SK-N-SH (cell line): ENCODE data around the gene RSPH4A. TPM values are rescaled to one million over a fixed set of nuclear protein-coding genes. Genes with fewer than 3 reads are reported as not detected.

ENCODE experiments used
- CTCF ChIA-PET: fragments of 300-600, 350-600 bp; formaldehyde crosslinking; extraction: SDS; loops from one replicate; lab custom pipeline; 2021; lab: Yijun Ruan, JAX
- POLR2A ChIA-PET: fragments of 350-600 bp; sonication (Branson Sonifier 250); formaldehyde crosslinking; extraction: SDS; loops from one replicate; lab custom pipeline; 2020; ENCODE audit warnings: antibody characterized with exemption, inconsistent platforms; lab: Yijun Ruan, JAX
- DNase-seq: peaks from one replicate; pipeline ENCODE4 v3.0.0; 2012
- H2AFZ ChIP-seq: fragments of 200-600 bp; sonication (generic); 2 replicates; pipeline ENCODE4 v1.8.1; 2016; ENCODE audit warnings: antibody characterized with exemption, mild to moderate bottlenecking, low read depth
- H3F3A ChIP-seq: fragments of 200-600 bp; sonication (generic); replicated peaks from 2 replicates; pipeline ENCODE3; 2016; ENCODE audit warnings: antibody characterized with exemption, mild to moderate bottlenecking; ENCODE audit not compliant: insufficient read depth
- H3K27ac ChIP-seq, 2 experiments: fragments of 200-500 bp in 1 of 2; fragments of 200-600 bp in 1 of 2; sonication (Bioruptor generic) in 1 of 2; sonication (generic), shearing (Covaris generic) in 1 of 2; 2 replicates each; pipeline versions ENCODE4 v1.5.1 to v1.6.1; 2014 to 2016; ENCODE audit warnings: low read depth in 2 of 2, inconsistent platforms in 1 of 2, low read length in 1 of 2, mild to moderate bottlenecking in 1 of 2, mixed read lengths in 1 of 2
- H3K27me3 ChIP-seq: fragments of 200-600 bp; sonication (generic), shearing (Covaris generic); 2 replicates; pipeline ENCODE4 v1.6.1; 2016; ENCODE audit warnings: mixed run types; ENCODE audit not compliant: insufficient read depth
- H3K36me3 ChIP-seq, 2 experiments: fragments of 200-500 bp in 1 of 2; fragments of 200-600 bp in 1 of 2; sonication (Bioruptor generic) in 1 of 2; sonication (generic) in 1 of 2; replicated peaks in 1 of 2; 2 replicates each; pipeline versions ENCODE3 to v1.5.1; 2014 to 2016; ENCODE audit warnings: low read length in 1 of 2, mild to moderate bottlenecking in 1 of 2; ENCODE audit not compliant: insufficient read depth in 2 of 2, control insufficient read depth in 1 of 2
- H3K4me1 ChIP-seq, 2 experiments: fragments of 200-500 bp in 1 of 2; fragments of 200-600 bp in 1 of 2; sonication (Bioruptor generic) in 1 of 2; sonication (generic), shearing (Covaris generic) in 1 of 2; 2 replicates each; pipeline versions ENCODE4 v1.5.1 to v1.6.1; 2014 to 2016; ENCODE audit warnings: low read depth in 1 of 2, low read length in 1 of 2, mixed run types in 1 of 2; ENCODE audit not compliant: insufficient read depth in 2 of 2, control insufficient read depth in 1 of 2
- H3K4me2 ChIP-seq: fragments of 200-600 bp; sonication (generic), shearing (Covaris generic); 2 replicates; pipeline ENCODE4 v1.6.1; 2017; ENCODE audit warnings: mixed run types
- H3K4me3 ChIP-seq, 2 experiments: fragments of 200-500 bp in 1 of 2; fragments of 200-600 bp in 1 of 2; sonication (Bioruptor generic) in 1 of 2; sonication (generic), shearing (Covaris generic) in 1 of 2; 2 replicates each; pipeline versions ENCODE4 v1.5.1 to v1.8.1; 2014 to 2016; ENCODE audit warnings: low read depth in 2 of 2, inconsistent platforms in 1 of 2, low read length in 1 of 2, mild to moderate bottlenecking in 1 of 2, mixed read lengths in 1 of 2, moderate library complexity in 1 of 2
- H3K79me2 ChIP-seq: fragments of 200-600 bp; sonication (generic); 2 replicates; pipeline ENCODE4 v1.8.1; 2017; ENCODE audit warnings: mild to moderate bottlenecking; ENCODE audit not compliant: insufficient read depth
- H3K9ac ChIP-seq: fragments of 200-600 bp; sonication (generic); 2 replicates; pipeline ENCODE4 v1.6.1; 2017; ENCODE audit warnings: mixed run types
- H3K9me2 ChIP-seq: fragments of 200-600 bp; sonication (generic); 2 replicates; pipeline ENCODE4 v1.6.1; 2017; ENCODE audit warnings: mixed run types
- H3K9me3 ChIP-seq: fragments of 200-600 bp; sonication (generic); 2 replicates; pipeline ENCODE4 v1.6.1; 2017; ENCODE audit warnings: mixed run types, mild to moderate bottlenecking, moderate library complexity
- H4K20me1 ChIP-seq: fragments of 200-600 bp; sonication (generic); 2 replicates; pipeline ENCODE4 v1.6.1; 2017; ENCODE audit warnings: mild to moderate bottlenecking, mixed run types; ENCODE audit not compliant: insufficient read depth
- ELF1 ChIP-seq: IDR thresholded peaks from 2 replicates; pipeline ENCODE4 v1.4.0; 2012
- FOSL2 ChIP-seq: IDR thresholded peaks from 2 replicates; pipeline ENCODE4 v1.4.0; 2012; ENCODE audit warnings: low read depth, mild to moderate bottlenecking, moderate library complexity, borderline replicate concordance
- FOXJ3 ChIP-seq: sonication (generic); formaldehyde crosslinking; IDR thresholded peaks from 2 replicates; pipeline ENCODE4 v1.5.1; 2020; ENCODE audit warnings: mild to moderate bottlenecking, missing genetic modification reagents
- FOXM1 ChIP-seq: IDR thresholded peaks from 2 replicates; pipeline ENCODE4 v1.4.0; 2012; ENCODE audit warnings: low read depth, mild to moderate bottlenecking
- IRF3 ChIP-seq: fragments of 150-350 bp; IDR thresholded peaks from 2 replicates; pipeline ENCODE4 v1.6.1; 2016; ENCODE audit warnings: mild to moderate bottlenecking, low read depth, low read length
- JUND ChIP-seq: IDR thresholded peaks from 2 replicates; pipeline ENCODE4 v1.4.0; 2012
- MAX ChIP-seq: IDR thresholded peaks from 2 replicates; pipeline ENCODE4 v1.4.0; 2012; ENCODE audit warnings: low read depth
- MXI1 ChIP-seq: IDR thresholded peaks from 2 replicates; pipeline ENCODE4 v1.6.1; 2012; ENCODE audit warnings: mild to moderate bottlenecking, low read depth, low read length, improper control_type of control experiment
- NFIC ChIP-seq: IDR thresholded peaks from 2 replicates; pipeline ENCODE4 v1.4.0; 2012; ENCODE audit warnings: borderline replicate concordance
- NRF1 ChIP-seq: IDR thresholded peaks from 2 replicates; pipeline ENCODE4 v1.6.1; 2012; ENCODE audit warnings: low read depth, mild to moderate bottlenecking, low read length
- POLR2AphosphoS5 ChIP-seq: IDR thresholded peaks from 2 replicates; pipeline ENCODE4 v1.6.1; 2012; ENCODE audit warnings: low read depth, low read length
- RAD21 ChIP-seq: IDR thresholded peaks from 2 replicates; pipeline ENCODE4 v1.6.1; 2012; ENCODE audit warnings: mild to moderate bottlenecking, low read length
- SMC3 ChIP-seq: IDR thresholded peaks from 2 replicates; pipeline ENCODE4 v1.6.1; 2012; ENCODE audit warnings: low read depth, low read length, improper control_type of control experiment
- TEAD4 ChIP-seq: IDR thresholded peaks from 2 replicates; pipeline ENCODE4 v1.4.0; 2012; ENCODE audit warnings: mild to moderate bottlenecking, borderline replicate concordance; ENCODE audit not compliant: insufficient read depth
- USF2 ChIP-seq: fragments of 150-350 bp; IDR thresholded peaks from 2 replicates; pipeline ENCODE4 v1.6.1; 2017; ENCODE audit warnings: antibody characterized with exemption, low read length, low read depth, borderline replicate concordance
- WGBS: methylation state at CpG from one replicate; pipeline ENCODE4 v1.1.6; 2017; ENCODE audit warnings: low lambda C conversion rate; 5-methylcytosine and 5-hydroxymethylcytosine counted together
- polyA plus RNA-seq, 3 experiments: library from polyadenylated mRNA; depleted of rRNA; stranded (reverse); fragments of >200 nt; gene quantifications; 2 replicates each; pipeline ENCODE4 v1.2.3, GENCODE V29; 2012
- TF ChIP-seq, protein P1 (sequence below): fragments of 200-600 bp; sonication (generic); IDR thresholded peaks from 2 replicates; pipeline ENCODE4 v1.6.1; 2017; ENCODE audit warnings: antibody characterized with exemption, mild to moderate bottlenecking, moderate library complexity
- TF ChIP-seq, protein P2 (sequence below): IDR thresholded peaks from 2 replicates; pipeline ENCODE4; 2012

RSPH4A gene
- polyA plus RNA-seq, 1 of the 3 experiments (the other 2 are of a cell fraction): 0.30 TPM

DNA sequence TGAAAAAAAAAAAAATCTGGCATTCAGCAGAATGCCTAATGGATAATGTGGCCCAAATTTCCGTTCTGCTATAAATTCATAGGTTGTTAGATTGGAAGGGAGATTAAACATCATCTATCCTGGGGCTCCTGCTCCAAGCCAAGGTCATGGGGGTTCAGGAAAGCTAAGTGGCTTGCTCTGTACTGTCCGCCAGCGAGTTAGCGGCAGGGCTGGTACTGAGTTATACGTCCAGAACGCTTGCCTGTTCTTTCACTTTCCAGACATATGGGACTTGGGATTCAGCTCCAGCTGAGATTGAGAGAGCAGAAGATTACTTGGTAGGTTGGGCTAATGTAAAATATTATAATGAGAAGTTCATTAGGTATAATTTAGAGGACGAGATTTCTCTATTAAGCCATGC, 44.1 kb upstream of the RSPH4A start:
- H2AFZ ChIP-seq: peak overlapping the region; percentile 81
- H3F3A ChIP-seq: peaks cover 11% of the 10 kb centered on the region
- H3K9me2 ChIP-seq: no peaks in the 10 kb centered on the region
- peak overlapping the region; percentile 80 for H3K4me2 ChIP-seq
- H3K36me3 ChIP-seq: peaks cover 7 to 24% of the 10 kb centered on the region in 2 experiments
- DNase-seq: peak; percentile 51
- H3K27ac ChIP-seq: peak overlapping the region; percentile 84 to 89
- 0% methylated on average over 7 of the region's 7 CpGs for WGBS
- TF ChIP-seq MXI1: peak; percentile 42; the same call in 1 of the 2 replicates
- TF ChIP-seq IRF3: no peak
- H3K9ac ChIP-seq: peak overlapping the region; percentile 89
- ChIA-PET CTCF (interaction anchor here (0.6 to 5.4 kb wide), 9 partner anchors 10 to 357 kb away, joined by 3 to 38 read pairs (median 3); no protein-coding TSS in a partner anchor), POLR2A (interaction anchor here (0.8 to 2.6 kb wide), 3 partner anchors 44 to 318 kb away, joined by 3 to 12 read pairs (median 5); partner anchors contain the start of genes RSPH4A, TSPYL1 and TSPYL4)
- no peaks in the 10 kb centered on the region for H3K27me3 ChIP-seq
- no peaks in the 10 kb centered on the region for H4K20me1 ChIP-seq
- H3K79me2 ChIP-seq: peaks cover 74% of the 10 kb centered on the region
- peak overlapping the region; percentile 97 to 98 for H3K4me3 ChIP-seq
- no peaks in the 10 kb centered on the region for H3K9me3 ChIP-seq
- H3K4me1 ChIP-seq: peaks cover 4 to 6% of the 10 kb centered on the region in 2 experiments; a peak in 3 of 4 replicates

GRCh38 chr6:116575227-116575626, 41.1 kb upstream of the RSPH4A start:
- Histone ChIP-seq H2AFZ (no peak overlapping the region), H3K4me2 (no peak overlapping the region), H4K20me1 (no peaks in the 10 kb centered on the region), H3K79me2 (peaks cover 92% of the 10 kb centered on the region), H3K9me2 (no peaks in the 10 kb centered on the region), H3K9ac (no peak overlapping the region), H3K4me1 (peaks cover under 1 to 10% of the 10 kb centered on the region in 2 experiments; a peak in 3 of 4 replicates), H3K9me3 (no peaks in the 10 kb centered on the region), H3K4me3 (no peak overlapping the region), H3K36me3 (peaks cover 17 to 38% of the 10 kb centered on the region in 2 experiments), H3K27ac (no peak overlapping the region), H3K27me3 (no peaks in the 10 kb centered on the region), H3F3A (peaks cover 7% of the 10 kb centered on the region)
- TF ChIP-seq SMC3: no peak
- TF ChIP-seq ELF1: no peak
- TF ChIP-seq, protein P1, sequence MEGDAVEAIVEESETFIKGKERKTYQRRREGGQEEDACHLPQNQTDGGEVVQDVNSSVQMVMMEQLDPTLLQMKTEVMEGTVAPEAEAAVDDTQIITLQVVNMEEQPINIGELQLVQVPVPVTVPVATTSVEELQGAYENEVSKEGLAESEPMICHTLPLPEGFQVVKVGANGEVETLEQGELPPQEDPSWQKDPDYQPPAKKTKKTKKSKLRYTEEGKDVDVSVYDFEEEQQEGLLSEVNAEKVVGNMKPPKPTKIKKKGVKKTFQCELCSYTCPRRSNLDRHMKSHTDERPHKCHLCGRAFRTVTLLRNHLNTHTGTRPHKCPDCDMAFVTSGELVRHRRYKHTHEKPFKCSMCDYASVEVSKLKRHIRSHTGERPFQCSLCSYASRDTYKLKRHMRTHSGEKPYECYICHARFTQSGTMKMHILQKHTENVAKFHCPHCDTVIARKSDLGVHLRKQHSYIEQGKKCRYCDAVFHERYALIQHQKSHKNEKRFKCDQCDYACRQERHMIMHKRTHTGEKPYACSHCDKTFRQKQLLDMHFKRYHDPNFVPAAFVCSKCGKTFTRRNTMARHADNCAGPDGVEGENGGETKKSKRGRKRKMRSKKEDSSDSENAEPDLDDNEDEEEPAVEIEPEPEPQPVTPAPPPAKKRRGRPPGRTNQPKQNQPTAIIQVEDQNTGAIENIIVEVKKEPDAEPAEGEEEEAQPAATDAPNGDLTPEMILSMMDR: no peak
- no peak for TF ChIP-seq POLR2AphosphoS5
- no peak for DNase-seq
- 94% methylated on average over 2 of the region's 2 CpGs for WGBS
- ChIA-PET CTCF (interaction anchor here (2.7 kb wide), 1 partner anchor 288 kb away, joined by 8 read pairs; no protein-coding TSS in a partner anchor), POLR2A (no interaction called here)

DNA sequence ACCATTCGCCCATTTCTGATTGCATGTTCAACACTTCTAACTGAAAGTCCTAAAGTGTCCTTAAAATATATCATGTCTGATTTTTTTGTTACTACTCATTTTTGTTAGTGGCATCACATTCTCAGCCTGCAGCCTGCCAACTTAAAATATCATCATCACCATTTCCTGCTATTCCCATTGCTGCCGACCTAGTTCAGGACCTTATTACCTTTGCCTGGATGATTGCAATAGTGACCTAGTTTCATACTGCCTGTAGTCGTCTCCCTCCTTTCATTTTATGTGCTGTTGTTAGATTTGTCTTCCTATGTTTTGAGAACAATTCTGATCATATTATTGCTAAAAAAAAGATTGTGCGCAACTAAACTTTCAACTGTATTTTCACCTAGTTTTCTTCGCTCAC, 38.8 kb upstream of the RSPH4A start:
- no peaks in the 10 kb centered on the region for H3K9me3 ChIP-seq
- H3K4me2 ChIP-seq: no peak overlapping the region
- no peaks in the 10 kb centered on the region for H3K27me3 ChIP-seq
- no peak overlapping the region for H3K9ac ChIP-seq
- H3K9me2 ChIP-seq: no peaks in the 10 kb centered on the region
- peaks cover 78% of the 10 kb centered on the region for H3K79me2 ChIP-seq
- H3K27ac ChIP-seq: no peak overlapping the region; a peak in 1 of 4 replicates
- H4K20me1 ChIP-seq: no peaks in the 10 kb centered on the region
- no peak overlapping the region for H2AFZ ChIP-seq
- TF ChIP-seq RAD21: no peak
- no peak for TF ChIP-seq NFIC
- no peak for TF ChIP-seq FOXJ3 (CRISPR knock-in tag)
- TF ChIP-seq MAX: no peak
- TF ChIP-seq POLR2AphosphoS5: no peak
- TF ChIP-seq FOSL2: no peak
- no peak for TF ChIP-seq TEAD4
- no peak for TF ChIP-seq FOXM1
- TF ChIP-seq, protein P2, sequence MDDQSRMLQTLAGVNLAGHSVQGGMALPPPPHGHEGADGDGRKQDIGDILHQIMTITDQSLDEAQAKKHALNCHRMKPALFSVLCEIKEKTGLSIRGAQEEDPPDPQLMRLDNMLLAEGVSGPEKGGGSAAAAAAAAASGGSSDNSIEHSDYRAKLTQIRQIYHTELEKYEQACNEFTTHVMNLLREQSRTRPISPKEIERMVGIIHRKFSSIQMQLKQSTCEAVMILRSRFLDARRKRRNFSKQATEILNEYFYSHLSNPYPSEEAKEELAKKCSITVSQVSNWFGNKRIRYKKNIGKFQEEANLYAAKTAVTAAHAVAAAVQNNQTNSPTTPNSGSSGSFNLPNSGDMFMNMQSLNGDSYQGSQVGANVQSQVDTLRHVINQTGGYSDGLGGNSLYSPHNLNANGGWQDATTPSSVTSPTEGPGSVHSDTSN: no peak
- no peak for TF ChIP-seq NRF1
- no peak for TF ChIP-seq JUND
- TF ChIP-seq USF2: no peak
- 95% methylated on average over 5 of the region's 5 CpGs for WGBS
- ChIA-PET CTCF (interaction anchor here (1.3 kb wide), 1 partner anchor 290 kb away, joined by 3 read pairs; no protein-coding TSS in a partner anchor), POLR2A (no interaction called here)
- peaks cover 0 to 10% of the 10 kb centered on the region in 2 experiments; a peak in 2 of 4 replicates for H3K4me1 ChIP-seq
- DNase-seq: no peak
- H3F3A ChIP-seq: peaks cover 8% of the 10 kb centered on the region
- H3K4me3 ChIP-seq: no peak overlapping the region
- peaks cover 37 to 59% of the 10 kb centered on the region in 2 experiments for H3K36me3 ChIP-seq
